HG03460 (cell line): ENCODE data around the gene CPEB4.

Experiments
- ATAC-seq: cut with Tn5 transposase; IDR thresholded peaks from one replicate; pipeline ENCODE4 v1.9.1; 2021; ENCODE audit not compliant: unreplicated experiment

CPEB4 gene

GRCh38 chr5:173884402-173885053, 3.6 kb upstream of the CPEB4 start:
- peak; percentile 22 for ATAC-seq

DNA sequence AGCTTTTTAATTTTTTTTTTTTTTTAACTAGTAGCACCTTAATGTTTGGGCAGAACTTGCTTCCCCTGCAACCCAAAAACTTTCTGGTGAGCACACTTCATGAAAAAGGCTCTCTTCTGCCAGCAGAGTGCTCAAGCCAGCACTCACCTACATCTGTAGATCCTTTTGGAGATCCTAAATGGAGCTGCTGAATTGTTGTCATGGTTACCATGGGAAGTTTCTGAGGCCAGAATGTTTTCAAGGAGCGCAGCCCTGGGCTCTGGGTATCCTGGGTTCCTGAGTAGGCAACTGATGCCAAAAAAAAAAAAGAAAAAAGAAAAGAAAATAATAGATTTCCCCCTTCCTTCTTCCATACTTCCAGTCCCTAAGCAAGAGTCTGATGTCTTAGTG, 3.1 kb upstream of the CPEB4 start:
- ATAC-seq, result no peak

DNA sequence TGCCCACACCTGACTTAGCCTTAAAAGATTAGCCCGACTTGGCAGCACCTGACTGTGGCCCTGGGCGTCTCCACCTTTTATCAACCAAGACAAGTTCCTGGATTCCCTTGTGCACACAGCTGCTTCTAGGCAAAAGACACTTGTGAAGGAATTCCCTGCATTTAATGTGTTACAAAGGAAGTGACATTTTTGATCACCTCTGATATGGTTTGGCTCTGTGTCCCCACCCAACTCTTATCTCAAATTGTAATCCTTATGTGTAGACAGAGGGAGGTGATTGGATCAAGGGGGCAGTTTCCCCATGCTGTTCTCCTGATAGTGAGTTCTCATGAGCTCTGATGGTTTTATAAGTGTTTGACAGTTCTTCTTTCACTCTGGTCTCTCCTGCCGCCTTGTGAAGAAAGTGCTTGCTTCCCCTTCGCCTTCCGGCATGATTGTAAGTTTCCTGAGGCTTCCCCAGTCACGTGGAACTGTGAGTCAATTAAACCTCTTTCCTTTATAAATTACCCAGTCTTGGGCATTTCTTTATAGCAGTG, 2.6 kb upstream of the CPEB4 start:
- ATAC-seq, result no peak

GRCh38 chr5:173886150-173886549, 2.0 kb upstream of the CPEB4 start:
- ATAC-seq, result no peak

GRCh38 chr5:173888473-173889131, 453 bp downstream of the CPEB4 start:
- ATAC-seq, result no peak

DNA sequence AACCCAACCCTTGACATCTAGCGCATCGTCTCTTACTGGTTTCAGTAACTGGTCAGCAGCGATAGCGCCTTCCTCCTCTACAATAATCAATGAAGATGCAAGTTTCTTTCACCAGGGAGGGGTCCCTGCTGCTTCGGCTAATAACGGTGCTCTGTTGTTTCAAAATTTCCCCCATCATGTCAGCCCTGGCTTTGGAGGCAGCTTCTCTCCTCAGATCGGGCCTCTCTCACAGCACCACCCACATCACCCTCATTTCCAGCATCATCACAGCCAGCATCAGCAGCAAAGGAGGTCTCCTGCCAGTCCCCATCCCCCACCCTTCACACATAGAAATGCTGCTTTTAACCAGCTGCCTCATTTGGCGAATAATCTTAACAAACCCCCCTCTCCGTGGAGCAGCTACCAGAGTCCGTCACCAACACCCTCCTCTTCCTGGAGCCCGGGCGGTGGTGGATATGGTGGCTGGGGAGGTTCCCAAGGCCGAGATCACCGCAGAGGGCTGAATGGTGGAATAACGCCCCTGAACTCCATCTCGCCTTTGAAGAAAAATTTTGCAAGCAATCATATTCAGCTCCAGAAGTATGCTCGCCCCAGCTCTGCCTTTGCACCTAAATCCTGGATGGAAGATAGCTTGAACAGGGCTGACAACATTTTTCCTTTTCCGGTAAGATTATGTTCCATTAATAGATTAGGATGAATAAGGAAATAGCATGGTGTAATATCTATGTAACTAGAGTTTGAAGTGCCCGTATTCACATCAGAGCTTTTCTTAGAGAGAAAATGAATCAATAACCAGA, 2.2 kb downstream of the CPEB4 start:
- ATAC-seq, result no peak

GRCh38 chr5:173891308-173892116, 3.4 kb downstream of the CPEB4 start:
- no peak for ATAC-seq

- ATAC-seq, result no peak
Measured at GRCh38 chr5:173893192-173893561, 5.0 kb downstream of the CPEB4 start.

- ATAC-seq, result no peak
Measured at GRCh38 chr5:173895401-173896165, 7.4 kb downstream of the CPEB4 start.

GRCh38 chr5:173896631-173897030, 8.5 kb downstream of the CPEB4 start:
- ATAC-seq, result no peak

DNA sequence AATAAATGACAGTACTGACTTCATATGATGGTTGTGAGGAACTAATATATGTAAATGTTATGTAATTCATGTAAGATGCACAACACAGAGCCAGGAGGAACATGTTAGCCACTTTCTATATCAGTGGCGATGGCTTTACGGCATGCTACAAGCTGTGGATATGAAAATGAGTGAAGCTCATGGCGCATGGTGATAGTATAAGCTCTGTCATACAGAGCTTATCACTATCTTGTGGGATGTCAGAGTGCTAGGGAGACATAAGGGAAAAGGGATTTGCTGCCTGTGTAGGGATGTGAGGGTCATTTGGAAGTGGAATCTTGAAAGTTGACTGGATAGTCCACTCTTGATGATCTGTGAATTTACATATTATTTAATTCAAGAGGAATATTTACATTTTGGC, 13.6 kb downstream of the CPEB4 start:
- no peak for ATAC-seq

DNA sequence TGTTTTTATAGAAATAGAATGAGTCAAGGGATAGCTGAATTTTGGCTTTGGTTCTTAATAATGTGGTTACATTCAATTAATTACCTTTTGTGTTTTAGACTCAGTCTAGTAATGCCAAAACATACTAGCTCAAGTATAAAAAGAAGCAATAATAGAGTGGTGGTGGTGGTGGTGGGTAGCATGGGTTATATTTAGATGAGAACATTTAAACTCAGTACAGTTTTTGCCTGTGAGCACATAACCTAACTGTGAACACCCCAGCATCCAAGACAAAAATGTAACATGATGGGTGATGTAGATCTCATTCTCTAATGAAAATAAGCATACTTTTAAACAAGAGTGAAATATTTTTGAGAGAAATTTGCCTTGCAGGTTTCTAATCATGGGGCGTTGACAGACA, 14.2 kb downstream of the CPEB4 start:
- ATAC-seq, result no peak

DNA sequence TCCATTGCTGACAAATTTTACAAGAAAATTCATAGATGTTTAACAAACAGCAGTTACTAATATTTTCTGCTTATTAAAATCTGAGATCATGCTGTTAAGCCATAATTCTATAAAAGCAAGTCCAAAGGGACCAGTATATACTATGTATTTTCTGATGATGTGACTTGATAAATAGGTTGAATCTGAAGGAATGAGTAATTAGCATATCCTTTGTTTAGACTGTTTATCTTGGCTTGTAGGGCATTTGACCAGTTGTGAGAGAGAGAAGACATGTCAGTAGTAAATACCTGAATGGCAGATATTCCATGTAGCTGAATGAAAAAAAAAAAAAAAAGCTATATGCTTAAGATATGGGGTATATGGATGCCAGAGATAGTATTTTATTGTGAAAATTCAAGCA, 14.6 kb downstream of the CPEB4 start:
- ATAC-seq, result no peak

DNA sequence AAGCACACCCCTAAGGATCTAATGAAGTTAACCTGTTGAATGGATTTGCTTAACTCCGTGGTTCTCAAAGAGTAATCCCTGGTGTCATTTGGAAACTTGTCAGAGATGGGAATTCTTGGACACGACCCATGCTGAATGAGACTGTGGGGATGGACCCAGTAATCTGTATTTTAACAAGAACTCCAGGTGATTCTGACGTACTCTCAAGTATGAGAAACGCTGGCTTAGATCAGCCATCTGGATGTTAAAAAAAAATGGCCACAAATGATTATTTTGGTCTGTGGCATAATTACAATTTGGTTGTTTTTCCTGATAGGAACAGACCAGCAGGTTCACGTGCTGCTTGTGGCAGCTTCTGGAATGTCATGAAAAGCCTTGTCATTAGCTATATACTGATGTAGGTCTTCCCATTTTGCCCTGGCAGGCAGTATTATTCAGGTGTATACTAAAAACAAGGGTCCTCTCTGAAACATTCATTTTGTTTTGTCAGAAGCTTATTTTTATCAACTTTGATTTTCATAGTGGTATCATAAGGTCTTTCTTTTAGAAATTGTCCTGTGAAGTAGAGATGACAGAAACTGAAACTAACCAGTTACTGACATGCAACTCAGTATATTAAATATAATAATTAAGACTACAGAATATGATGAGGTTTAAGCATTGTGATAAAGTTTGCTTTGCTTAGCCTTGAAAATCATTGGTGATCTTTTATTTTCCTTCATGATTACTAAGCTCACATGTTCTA, 15.4 kb downstream of the CPEB4 start:
- no peak for ATAC-seq

DNA sequence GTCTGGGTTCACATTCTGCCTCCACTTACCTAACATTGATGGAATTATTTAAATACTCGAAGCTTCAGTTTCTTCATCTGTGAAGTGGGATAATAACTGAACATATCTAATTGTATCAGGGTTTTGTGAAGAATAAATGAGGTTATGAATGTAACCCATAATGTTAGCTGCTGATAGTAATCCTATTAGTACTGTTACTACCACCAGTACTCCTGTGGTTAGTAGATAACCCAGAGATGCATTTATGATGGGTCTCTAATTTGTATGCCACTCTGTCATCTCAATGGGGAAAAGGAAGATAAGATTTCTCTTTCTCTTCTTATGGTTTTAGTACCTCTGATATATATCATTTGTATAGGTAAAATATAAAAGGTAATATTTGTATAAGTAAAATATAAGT, 16.0 kb downstream of the CPEB4 start:
- no peak for ATAC-seq

DNA sequence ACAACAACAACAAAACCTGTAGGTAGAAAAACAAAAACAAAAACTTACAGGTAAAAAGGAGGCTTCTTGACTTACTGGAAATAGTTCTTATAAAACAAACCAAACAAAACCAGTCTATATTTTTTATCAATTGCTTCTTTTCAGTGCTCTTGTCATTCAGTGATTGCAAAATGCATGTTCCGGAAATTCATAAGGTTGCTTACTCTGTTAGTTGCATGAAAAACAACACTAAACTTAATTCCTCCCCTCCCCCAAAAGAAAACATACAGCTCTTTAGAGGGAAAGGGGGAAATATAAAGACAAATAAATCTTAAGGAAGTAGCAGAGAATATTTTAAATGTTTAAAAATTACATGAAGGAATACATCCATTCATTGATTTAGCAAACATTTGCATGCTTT, 19.1 kb downstream of the CPEB4 start:
- no peak for ATAC-seq

DNA sequence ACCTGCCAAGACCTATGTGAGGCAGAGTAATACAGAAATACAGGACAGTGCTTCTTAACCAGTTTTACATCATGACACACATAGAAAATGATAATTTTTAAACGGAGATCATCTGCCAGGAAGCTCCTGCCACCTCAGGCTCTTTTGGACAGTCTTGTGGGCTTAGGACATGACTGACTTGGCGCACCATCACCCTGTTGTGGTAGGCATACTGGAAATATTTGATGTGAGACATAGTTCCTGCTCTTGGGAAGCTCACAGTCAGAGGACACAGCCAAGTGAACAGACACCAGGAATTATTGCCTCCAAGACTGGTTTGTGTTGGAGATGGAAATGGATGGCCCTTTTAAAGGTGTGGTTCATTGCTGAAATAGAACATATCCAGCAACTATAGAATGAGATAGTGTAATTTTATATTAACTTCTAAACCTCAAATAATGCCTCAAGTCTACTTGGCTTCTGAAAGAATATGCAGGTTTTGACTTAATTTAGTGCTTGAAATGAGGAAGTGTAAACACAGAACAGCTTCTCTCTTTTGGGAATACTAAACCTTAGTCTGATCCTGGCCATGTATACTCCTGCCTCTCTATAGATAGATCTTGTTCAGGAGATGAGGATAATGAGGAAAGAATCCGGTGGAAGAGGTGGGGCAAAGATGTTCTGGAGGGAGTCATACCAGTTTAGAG, 19.7 kb downstream of the CPEB4 start:
- ATAC-seq, result no peak

DNA sequence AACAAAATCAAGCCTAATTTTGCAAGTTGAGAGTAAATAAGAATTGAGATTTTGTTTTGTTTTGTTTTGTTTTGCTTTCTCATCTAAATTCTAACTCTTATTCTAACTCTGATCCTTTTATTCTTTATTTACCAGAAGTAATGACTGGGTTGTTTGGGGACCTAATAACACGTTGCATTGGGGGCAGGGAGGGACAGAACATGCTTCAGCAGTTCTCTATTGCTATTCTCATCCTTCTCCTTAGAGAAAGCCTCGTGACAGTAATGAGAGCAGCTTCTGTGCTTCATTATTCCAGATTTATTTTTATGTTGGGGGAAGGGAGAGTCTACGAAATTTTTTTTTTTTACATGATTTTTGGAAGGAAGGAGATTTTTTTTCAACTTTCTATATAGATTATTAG, 21.1 kb downstream of the CPEB4 start:
- no peak for ATAC-seq

GRCh38 chr5:173910215-173910614, 22.1 kb downstream of the CPEB4 start:
- no peak for ATAC-seq
